ENCODE results near the gene OR2T34. TPM values are rescaled to one million over a fixed set of nuclear protein-coding genes. Genes with fewer than 3 reads are reported as not detected.

OR2T34 gene
- total RNA-seq, 1 experiment from 2014 or later = not detected

DNA sequence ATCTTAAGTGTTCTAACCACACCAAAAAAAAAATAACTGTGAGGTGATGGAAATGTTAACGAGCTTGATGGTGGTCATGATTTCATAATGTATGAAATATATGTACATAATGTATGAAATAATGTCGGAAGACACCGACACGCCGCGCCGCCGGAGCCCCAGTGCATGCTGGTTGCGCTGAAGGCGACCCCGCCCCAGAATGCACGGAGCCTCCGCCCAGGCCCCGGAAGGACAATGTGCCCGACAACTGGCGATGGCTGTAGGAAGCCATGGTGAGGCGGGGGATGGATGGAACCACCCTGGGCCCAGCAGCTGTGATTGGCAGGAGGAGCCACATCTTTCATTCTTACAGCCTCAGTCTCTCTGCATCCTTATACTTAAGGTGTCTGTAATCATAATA lies 15.5 kb upstream of the OR2T34 start:
- H2AK5ac ChIP-seq (ENCODE audit: insufficient read length, low read length) = no peak overlapping the region
- no peak overlapping the region for H3K27ac ChIP-seq (ENCODE audit: insufficient read length, low read depth, low read length)
- no peaks in the 10 kb centered on the region for H3K23me2 ChIP-seq (ENCODE audit: insufficient read length, low read depth, low read length, poor library complexity, severe bottlenecking)
- no peak overlapping the region for H3K4me2 ChIP-seq (ENCODE audit: insufficient read depth, insufficient read length, low read length)
- no peak overlapping the region for H3K14ac ChIP-seq (ENCODE audit: insufficient read depth, low read length)
- H3K27me3 ChIP-seq (ENCODE audit: insufficient read depth, low read length) = no peaks in the 10 kb centered on the region
- WGBS (ENCODE audit: extremely low coverage, insufficient read length, low lambda C conversion rate) = no CpG with 5 or more reads among the region's 17 CpGs
- no peak for DNase-seq
- no peak for TF ChIP-seq CTCF (conservative IDR thresholded peaks at IDR 0.05)
- no peak overlapping the region for H4K5ac ChIP-seq (ENCODE audit: insufficient read length, low read depth, low read length)
- H3K4me1 ChIP-seq (ENCODE audit: insufficient read depth, low read length) = no peaks in the 10 kb centered on the region
- Mint-ChIP-seq H3K27me3 (ENCODE audit: low read depth) (no peaks in the 10 kb centered on the region; the same call in 1 of the 2 replicates), H3K36me3 (ENCODE audit: insufficient read depth in 1 of 3, low read depth in 3 of 3) (peaks cover 2 to 25% (median 6%) of the 10 kb centered on the region in 3 experiments; a peak in 4 of 7 replicates), H3K27ac (no peak overlapping the region), H3K4me1 (no peaks in the 10 kb centered on the region), H3K4me3 (no peak overlapping the region), H3K9me3 (peaks cover 79 to 85% of the 10 kb centered on the region in 2 experiments)
- H3K79me1 ChIP-seq (ENCODE audit: insufficient read depth, low read depth, low read length, poor library complexity, severe bottlenecking) = no peaks in the 10 kb centered on the region
- no peak overlapping the region for H3K4ac ChIP-seq (ENCODE audit: low read depth, low read length)
- H3K56ac ChIP-seq (ENCODE audit: insufficient read length, low read depth, low read length) = no peak overlapping the region
- H3K9me3 ChIP-seq (ENCODE audit: control insufficient read depth, low read depth, low read length) = peaks cover 53% of the 10 kb centered on the region
- no peak overlapping the region for H2BK20ac ChIP-seq (ENCODE audit: low read depth, low read length, poor library complexity, severe bottlenecking)
- no peaks in the 10 kb centered on the region for H4K20me1 ChIP-seq (ENCODE audit: control insufficient read depth, insufficient read depth, insufficient read length)
- H3K9ac ChIP-seq (ENCODE audit: extremely low read depth, insufficient read length, low read length) = no peak overlapping the region
- H2AFZ ChIP-seq (ENCODE audit: low read length) = no peak overlapping the region
- H3K23ac ChIP-seq (ENCODE audit: insufficient read length, low read depth, low read length) = no peak overlapping the region
- H3T11ph ChIP-seq (ENCODE audit: low read length) = no peak overlapping the region
- H3K79me2 ChIP-seq (ENCODE audit: insufficient read depth, low read length) = no peaks in the 10 kb centered on the region
- H2BK12ac ChIP-seq (ENCODE audit: insufficient read length, low read depth, low read length) = no peak overlapping the region
- no peak overlapping the region for H4K91ac ChIP-seq (ENCODE audit: insufficient read length, low read depth, low read length)
- H3K18ac ChIP-seq (ENCODE audit: insufficient read length, low read depth, low read length) = no peak overlapping the region
- H2BK120ac ChIP-seq (ENCODE audit: low read depth, low read length, poor library complexity, severe bottlenecking) = no peak overlapping the region
- H4K8ac ChIP-seq (replicated peaks; ENCODE audit: insufficient read length, low read depth, low read length) = no peak overlapping the region
- H2BK5ac ChIP-seq (ENCODE audit: insufficient read length, low read length) = no peak overlapping the region
- no peak overlapping the region for H2BK15ac ChIP-seq (ENCODE audit: low read depth, low read length)
